Body of pancreas (tissue), 4 donors: ENCODE data around the gene ADGRV1.
"Not testable (repeated sequence)": the region's sequence is repeated elsewhere in the genome, so short reads cannot be mapped to it uniquely, and the experiment has no call there.

Experiments
- CTCF ChIP-seq, 7 experiments: fragments of 450-650 bp in 4 of 7; fragments of 200-600 bp in 3 of 7; sonication (generic) in 3 of 7; IDR thresholded peaks; one replicate each; pipeline ENCODE4 v1.5.1; 2016 to 2019; ENCODE audit warnings: antibody characterized with exemption in 7 of 7
- POLR2A ChIP-seq, 3 donors: fragments of 450-650 bp; IDR thresholded peaks; one replicate each; pipeline ENCODE4 v1.6.1; 2016; ENCODE audit warnings: antibody characterized with exemption in 3 of 3, mild to moderate bottlenecking in 2 of 3

GRCh38 chr5:90800515-90800914 lies 241.9 kb downstream of the ADGRV1 start:
- not testable (repeated sequence) for TF ChIP-seq CTCF, POLR2A (IDR thresholded peaks at IDR 0.05)
